Nucleus accumbens (tissue), 56 donors: ENCODE data around the gene TMEM52B.
"Not testable (repeated sequence)": the region's sequence is repeated elsewhere in the genome, so short reads cannot be mapped to it uniquely, and the experiment has no call there.

Source experiments
- DNase-seq, 56 donors: peaks; one replicate each; lab custom pipeline; 2025; lab: John Stamatoyannopoulos, UW

The TMEM52B gene

DNA sequence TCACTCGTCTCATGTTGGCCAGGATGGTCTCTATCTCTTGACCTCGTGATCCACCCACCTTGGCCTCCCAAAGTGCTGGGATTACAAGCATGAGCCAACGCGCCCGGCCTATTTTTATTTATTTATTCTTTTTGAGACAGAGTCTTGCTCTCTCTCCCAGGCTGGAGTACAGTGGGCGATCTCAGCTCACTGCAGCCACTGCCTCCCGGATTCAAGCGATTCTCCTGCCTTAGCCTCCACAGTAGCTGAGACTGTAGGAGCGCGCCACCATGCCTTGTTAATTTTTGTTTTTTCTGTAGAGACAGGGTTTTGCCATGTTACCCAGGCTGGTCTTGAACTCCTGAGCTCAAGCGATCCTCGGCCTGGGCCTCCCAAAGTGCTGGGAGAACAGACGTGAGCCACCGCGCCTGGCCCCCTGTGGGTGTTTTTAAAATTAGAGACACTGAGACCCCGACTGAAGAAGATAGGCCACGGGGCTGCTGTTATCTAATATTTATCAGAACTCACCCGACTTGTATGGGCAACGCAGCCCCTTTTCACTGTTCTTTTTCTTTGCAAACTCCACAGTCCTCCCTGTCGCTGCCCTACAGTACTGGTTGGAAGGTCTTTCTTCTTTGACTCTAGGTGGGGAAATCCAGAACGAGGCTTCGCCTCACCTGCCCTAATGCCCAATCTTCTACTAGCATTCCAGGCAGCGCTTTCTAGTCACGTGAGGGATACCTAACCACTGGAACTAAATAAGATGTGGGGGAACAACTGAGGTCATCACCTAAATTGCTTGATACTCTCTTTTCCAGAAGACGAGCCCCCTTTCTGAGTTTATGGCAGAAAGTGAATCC lies 32.5 kb downstream of the TMEM52B start:
- peak in 1 of 56 donors; percentile 4 for DNase-seq

DNA sequence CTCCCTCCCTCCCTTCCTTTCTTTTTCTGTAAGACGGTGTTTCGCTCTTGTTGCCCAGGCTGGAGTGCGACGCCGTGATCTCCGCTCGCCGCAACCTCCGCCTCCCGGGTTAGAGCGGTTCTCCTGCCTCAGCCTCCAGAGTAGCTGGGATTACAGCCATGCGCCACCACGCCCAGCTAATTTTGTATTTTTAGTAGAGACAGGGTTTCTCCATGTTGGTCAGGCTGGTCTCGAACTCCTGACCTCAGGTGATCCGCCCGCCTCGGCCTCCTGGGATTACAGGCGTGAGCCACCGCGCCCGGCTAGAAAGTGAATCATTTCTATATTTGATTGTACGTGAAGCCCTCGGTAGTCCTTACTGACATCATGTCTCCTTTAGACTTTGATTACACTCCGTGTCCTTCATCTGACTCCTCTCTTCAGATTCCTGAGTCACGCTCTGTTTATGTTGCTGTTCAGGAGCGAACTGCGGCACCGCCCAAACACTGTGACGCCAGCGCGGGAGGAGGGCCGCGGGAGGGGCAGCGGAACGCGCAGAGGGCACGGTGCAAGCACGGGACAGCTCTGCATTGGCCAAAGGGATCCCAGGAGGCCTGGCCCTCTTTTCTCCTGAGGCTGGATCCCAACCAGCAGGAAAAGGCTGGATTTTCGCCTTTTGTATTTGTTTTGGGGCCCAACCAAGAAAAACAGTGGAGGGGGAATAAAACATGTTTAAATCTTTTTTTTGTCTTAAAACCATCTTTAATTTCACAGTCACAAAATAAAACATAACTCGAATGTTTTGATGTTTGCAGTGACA lies 33.3 kb downstream of the TMEM52B start:
- peak in 55 of 56 donors; percentile 38 to 96 (median 87) for DNase-seq

DNA sequence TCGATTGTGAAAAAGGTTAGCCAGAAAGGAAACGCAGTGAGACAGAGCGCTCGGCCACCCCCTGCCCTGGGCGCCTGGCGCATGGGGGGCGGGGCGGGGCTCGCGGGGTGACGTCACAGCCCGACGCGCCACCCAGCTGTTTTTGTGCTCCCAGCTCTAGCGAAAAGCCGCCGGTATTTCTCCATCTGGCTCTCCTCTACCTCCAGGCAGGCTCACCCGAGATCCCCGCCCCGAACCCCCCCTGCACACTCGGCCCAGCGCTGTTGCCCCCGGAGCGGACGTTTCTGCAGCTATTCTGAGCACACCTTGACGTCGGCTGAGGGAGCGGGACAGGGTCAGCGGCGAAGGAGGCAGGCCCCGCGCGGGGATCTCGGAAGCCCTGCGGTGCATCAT lies 33.9 kb downstream of the TMEM52B start, which contains the start of gene GABARAPL1:
Gene GABARAPL1, plus strand, starts transcription at position 139 of the 393 bp plus-strand sequence. Its CDS starts 253 bp downstream, at position 392.
- DNase-seq: peak in 55 of 56 donors; percentile 40 to 90 (median 79)

DNA sequence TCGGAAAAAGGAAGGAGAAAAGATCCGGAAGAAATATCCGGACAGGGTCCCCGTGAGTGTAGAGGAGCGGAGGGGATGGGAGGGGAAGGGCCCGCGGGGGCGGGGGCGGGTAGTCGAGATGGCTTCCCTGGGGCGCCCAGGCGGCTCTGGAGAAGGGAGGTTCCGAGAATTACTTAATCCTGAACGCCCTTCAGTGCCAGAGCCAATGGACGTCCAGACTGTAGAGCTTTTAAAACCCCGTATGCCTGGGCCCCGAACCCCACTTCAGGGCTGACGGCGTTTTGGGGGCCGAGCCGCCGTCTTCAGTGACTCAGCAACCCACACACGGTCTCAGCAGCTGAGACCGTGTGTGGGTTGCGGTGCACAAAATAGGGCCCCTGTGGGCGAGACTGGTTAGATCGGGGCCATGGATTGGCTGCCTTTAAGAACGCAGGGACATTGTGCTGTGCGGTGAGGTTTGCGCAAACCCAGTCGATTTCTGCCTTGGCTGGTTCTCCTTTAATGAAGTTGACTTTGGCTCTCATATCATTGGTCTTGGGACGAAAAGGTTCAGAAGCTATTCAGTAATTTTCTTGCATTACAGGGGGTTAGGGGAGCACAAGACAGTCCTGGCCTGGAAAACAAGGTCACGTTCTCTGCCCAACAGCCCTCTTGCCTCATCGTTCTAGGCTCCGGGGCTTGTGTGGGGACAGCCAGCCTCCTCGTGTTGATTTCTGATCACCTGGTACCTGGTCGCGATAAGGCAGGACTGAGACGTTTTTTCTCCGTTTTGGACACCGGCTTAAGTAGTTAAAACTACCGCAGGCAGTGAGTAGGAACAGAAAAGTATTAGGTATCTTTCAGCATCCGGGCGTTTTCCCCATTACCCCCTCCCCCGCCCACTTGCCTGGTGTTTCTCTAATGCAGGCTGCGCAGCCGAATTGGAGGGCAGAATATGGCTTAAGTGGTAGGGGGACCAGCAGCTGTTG lies 34.6 kb downstream of the TMEM52B start:
- peak in 55 of 56 donors; percentile 12 to 86 (median 70) for DNase-seq

DNA sequence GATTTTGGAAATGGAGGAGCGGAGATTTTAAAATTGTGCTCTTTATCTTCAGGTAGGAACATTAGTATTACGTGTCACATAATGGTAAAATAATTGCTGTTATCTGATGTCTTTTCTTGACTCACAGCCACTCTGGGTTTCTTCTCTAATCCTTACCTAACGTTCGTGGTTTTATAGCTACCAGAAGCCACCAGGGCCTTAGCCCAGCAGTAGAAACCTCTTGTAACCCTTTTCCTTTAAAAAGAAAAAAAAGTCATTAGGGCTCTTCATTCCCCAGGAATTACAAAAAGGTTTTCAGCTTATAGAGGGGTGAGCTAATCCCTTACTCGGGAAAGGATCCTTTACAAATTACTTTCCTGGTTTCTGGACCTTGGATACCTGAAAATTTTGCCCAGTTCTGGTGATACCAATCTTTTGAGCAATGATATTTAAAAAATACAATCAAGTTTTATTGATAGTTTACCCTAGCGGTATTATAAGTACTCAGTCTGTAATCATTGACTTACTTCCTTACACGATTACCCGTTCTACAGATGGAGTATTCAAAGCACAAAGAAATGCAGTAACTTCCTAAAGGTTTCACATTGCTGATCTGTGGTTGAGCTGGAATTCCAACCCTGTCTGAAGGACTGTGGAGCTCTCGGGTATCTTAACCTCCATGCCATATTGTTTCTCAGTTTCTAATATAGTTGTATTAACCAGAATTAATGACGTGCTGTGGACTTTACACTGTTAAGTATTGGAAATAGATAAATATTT lies 35.5 kb downstream of the TMEM52B start:
- no peak for DNase-seq

DNA sequence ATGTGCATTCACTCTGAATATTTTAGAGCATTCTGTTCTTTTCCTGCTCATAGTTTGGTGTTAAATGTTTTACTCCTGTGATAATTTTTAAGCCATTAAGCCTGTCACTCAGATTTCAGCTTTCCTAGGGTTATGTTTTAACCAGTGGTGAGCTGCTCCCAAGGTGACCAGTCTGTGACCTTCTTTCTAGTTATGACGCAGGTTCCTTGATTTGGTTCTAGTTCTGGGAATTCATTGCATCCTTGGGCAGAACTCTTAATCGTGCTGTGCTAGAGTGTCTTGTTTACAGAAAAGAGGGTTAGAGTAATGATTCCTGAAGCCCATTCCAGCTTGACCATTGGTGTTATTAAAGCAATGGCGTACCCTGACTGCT lies 36.0 kb downstream of the TMEM52B start:
- no peak for DNase-seq

DNA sequence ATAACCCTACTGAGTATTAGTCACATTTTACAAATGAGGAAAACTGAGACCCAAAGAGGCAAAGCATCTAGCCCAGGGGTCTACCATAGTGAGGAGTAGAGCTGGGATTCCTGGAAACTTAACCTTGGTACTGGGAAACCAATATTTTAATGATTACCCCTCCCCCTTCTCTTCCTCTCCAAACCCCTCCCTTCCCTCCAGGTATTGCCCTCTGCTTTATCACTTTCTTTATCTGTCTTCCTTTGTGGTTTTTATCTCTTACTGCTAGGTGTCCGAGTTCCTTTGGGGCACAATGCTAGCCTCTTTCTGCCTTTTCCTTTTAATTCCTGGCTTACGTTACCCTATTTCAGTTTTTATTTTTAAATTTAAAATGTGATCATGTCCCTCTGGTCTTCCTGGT lies 36.6 kb downstream of the TMEM52B start:
- no peak for DNase-seq

DNA sequence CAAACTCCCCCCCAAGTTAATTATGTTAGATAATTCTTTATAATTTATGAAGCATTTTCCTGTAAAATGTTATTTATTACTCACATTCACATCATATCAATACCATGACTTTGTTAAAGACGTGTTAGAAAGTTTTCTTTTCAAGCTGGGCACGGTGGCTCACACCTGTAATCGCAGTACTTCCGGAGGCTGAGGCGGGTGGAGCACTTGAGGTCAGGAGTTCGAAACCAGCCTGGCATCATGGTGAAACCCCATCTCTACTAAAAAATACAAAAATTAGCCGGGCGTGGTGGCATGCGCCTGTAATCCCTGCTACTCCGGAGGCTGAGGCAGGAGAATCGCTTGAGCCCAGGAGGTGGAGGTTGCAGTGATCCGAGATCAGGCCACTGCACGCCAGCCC lies 37.1 kb downstream of the TMEM52B start:
- not testable (repeated sequence) for DNase-seq

DNA sequence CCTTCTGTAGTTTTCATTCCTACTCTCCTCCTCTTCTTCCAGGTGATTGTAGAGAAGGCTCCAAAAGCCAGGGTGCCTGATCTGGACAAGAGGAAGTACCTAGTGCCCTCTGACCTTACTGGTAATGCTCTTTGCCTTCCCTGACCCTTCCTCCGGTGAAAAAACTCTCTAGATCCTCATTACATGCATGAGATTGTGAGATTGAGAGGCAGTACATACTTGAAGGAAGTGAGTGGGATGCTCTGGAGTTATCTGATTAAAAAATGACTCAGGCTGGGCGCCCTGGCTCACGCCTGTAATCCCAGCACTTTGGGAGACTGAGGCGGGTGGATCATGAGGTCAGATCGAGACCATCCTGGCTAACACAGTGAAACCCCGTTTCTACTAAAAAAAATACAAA lies 39.2 kb downstream of the TMEM52B start:
- DNase-seq: no peak

DNA sequence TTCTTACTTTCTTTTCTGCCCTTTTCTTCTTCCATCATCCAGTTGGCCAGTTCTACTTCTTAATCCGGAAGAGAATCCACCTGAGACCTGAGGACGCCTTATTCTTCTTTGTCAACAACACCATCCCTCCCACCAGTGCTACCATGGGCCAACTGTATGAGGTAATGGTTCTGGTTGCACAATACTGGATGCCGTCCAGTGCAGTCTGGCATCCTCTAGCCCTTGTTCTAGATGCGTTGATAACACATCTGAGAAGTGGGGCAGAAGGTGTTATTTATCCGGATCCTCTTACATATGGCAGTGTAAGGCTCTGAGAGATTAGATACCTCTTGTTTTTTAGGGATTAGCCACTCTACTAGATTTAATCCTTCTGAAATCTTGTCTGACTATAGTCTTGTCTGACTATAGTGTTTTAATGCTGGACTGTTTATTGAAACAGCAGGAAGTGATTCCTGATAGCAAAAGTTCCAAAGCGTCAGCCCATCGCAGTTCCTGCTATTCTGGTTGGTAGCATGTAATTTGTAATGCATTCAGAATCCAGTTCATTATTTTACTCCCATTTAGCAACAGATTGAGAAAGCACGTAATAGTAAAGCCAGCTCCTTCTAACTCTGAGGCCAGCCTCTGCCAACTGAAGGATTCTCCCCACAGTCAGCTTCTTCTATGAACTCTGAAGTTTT lies 41.7 kb downstream of the TMEM52B start:
- peak in 13 of 56 donors; percentile 7 to 41 (median 23) for DNase-seq

DNA sequence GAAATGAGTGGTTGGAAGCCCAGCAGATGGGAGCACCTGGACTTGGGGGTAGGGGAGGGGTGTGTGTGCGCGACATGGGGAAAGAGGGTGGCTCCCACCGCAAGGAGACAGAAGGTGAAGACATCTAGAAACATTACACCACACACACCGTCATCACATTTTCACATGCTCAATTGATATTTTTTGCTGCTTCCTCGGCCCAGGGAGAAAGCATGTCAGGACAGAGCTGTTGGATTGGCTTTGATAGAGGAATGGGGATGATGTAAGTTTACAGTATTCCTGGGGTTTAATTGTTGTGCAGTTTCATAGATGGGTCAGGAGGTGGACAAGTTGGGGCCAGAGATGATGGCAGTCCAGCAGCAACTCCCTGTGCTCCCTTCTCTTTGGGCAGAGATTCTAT lies 43.0 kb downstream of the TMEM52B start:
- no peak for DNase-seq

DNA sequence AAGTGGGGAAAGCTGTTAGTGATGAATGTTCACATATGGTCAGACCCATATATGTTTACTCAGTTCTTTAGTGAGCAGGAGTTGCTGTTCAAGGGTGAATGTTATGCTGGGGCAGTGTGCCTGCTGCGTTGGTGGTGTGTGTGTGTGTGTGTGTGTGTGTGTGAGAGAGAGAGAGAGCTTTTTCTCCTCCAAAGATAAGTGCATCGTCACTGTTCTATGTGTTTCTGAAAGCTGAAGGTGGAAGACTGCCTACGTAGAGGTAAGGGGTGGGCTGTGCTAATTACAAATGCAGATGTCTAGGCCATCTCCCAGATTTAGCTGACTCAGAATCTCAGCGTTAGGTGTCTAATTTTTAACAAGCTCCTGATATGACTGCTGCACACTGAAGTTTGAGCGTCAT lies 44.4 kb downstream of the TMEM52B start:
- peak in 18 of 56 donors; percentile 10 to 81 (median 30) for DNase-seq

DNA sequence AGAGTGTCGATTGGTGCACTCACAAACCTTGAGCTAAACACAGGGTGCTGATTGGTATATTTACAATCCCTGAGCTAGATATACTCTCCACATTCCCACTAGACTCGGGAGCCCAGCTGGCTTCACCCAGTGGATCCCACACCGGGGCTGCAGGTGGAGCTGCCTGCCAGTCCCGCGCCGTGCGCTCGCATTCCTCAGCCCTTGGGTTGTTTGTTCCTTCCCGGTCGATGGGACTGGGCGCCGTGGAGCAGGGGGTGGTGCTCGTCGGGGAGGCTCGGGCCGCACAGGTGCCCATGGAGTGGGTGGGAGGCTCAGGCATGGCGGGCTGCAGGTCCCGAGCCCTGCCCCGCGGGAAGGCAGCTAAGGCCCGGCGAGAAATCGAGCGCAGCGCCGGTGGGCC lies 46.6 kb downstream of the TMEM52B start:
- not testable (repeated sequence) for DNase-seq

DNA sequence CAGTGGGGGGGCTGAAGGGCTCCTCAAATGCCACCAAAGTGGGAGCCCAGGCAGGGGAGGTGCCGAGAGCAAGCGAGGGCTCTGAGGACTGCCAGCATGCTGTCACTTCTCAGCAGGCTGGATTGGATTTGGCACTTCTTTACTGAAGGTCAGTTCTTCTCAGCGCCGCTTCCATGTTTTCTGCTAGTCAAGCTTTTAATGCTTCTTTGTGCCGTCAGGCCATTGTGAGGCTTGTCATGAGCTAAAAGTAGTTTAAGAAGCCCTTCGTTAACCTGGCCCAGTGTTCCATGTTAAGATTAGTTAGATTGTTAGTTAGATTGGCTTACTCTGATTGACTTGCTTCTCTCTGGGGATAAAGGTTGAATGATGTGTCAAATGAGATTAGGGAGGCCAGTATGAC lies 47.3 kb downstream of the TMEM52B start:
- DNase-seq: no peak

DNA sequence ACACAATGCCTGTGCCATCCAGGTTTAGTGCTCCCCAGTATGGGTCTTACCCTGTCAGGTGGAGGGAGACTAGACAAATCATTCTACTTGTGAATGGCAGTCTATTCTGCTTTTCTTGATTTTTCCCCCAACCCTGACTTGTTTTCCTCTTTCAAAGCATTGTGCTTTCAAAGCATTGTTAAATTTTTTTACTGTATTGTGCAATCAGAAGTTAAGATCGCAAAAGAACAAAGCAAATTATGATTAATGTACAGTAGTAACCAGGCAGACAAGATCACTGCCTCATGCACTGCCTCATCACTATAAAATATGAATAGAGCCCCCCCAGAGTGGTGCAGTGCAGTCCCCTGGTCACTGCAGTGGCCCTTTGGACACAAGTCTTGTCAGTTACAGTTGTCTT lies 47.9 kb downstream of the TMEM52B start:
- DNase-seq: no peak

DNA sequence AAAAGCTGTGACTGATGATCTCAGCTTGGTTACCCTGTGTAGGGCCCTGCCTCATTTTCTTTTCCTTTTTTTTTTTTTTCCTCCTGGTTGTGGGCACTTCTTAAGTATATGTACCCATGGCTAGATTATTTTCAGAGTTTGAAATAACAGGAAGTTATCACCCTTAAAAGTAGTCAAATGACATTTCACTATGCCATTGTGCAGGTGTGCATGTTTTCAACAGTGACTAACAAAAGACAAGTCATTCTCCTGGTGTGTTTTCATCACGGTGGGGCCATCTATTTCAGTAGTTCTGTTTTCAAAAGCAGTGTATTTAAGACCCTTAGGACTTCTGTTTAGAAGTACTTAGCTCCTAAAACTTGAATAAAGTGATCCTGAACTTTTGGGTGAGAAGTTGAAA lies 48.8 kb downstream of the TMEM52B start:
- no peak for DNase-seq

DNA sequence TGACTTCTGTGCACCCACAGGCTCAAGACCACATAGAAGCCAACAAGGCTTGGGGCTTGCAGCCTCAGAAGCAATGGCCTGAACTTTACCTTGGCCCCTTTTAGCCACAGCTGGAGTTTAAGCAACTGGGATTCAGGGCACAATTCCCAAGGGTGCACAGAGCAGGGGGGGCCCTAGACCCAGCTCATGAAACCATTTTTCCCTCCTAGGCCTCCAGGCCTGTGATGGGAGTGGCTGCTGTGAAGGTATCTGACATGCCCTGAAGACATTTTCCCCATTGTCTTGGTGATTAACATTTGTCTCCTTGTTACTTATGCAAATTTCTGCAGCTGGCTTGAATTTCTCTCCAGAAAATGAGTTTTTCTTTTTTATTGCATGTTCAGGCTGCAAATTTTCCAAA lies 55.7 kb downstream of the TMEM52B start:
- DNase-seq: no peak

DNA sequence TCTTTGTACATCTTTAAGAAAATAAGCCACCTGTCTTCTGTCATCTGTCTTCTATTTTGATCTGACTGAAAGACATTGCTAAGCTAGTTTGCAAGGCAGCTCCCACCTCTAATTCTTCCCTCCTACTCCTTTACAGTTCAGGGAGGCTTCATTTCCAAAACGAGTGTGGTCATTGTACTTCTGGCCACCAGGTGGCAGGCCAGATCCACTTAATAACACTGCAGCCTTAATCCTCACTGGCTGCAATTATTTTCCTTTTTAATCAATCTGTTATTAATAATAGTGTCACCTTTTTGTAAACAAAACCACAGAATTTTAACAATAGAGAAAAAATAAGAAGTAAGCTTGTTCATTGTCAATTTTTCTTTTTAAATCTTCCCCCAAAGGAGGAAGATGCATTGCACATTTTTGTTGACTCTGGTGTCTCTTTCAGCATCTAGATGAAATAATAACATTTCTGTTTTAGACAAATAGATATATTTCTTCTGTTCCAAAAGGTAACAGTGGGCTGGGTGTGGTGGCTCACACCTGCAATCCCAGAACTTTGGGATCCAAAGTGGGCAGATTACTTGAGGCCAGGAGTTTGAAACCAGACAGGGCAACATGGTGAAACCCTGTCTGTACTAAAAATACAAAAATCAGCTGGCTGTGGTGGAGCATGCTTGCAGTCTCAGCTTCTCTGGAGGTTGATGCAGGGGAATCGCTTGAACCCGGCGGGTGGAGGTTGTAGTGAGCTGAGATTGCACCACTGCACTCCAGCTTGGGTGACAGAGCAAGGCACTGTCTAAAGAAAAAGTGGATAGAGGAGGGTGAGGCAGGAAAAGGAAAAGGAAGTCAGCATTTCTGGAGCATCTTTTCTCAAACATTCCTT lies 57.2 kb downstream of the TMEM52B start:
- peak in 22 of 56 donors; percentile 5 to 60 (median 24) for DNase-seq
